Kidney epithelial cell (primary cell): ENCODE measurements around the gene NFATC1. TPM values are rescaled to one million over a fixed set of nuclear protein-coding genes. Genes with fewer than 3 reads are reported as not detected.

Source experiments
- DNase-seq: peaks from one replicate; pipeline ENCODE4 v3.0.0-alpha.2; 2010; ENCODE audit warnings: low read depth
- H3K27me3 ChIP-seq: 2 replicates; pipeline ENCODE4 v1.6.0; 2011; ENCODE audit warnings: low read length; ENCODE audit not compliant: control insufficient read depth, insufficient read depth
- H3K36me3 ChIP-seq: 2 replicates; pipeline ENCODE4 v1.5.1; 2011; ENCODE audit warnings: low read length; ENCODE audit not compliant: control insufficient read depth, insufficient read depth
- H3K4me3 ChIP-seq: 2 replicates; pipeline ENCODE4 v1.5.1; 2011; ENCODE audit warnings: low read depth, mild to moderate bottlenecking, control low read depth, low read length
- CTCF ChIP-seq: IDR thresholded peaks from 2 replicates; pipeline ENCODE4 v1.5.1; 2011; ENCODE audit warnings: mild to moderate bottlenecking, moderate library complexity, low read length, control low read depth, inconsistent platforms; ENCODE audit not compliant: insufficient read depth, poor library complexity, severe bottlenecking
- total RNA-seq: library from RNA; depleted of rRNA; stranded (reverse); fragments of >200 nt; gene quantifications from 2 replicates; pipeline ENCODE4 v1.2.3, GENCODE V29; 2015

The NFATC1 gene
- total RNA-seq, 1 donor from 2014 or later: 2.7 TPM

DNA sequence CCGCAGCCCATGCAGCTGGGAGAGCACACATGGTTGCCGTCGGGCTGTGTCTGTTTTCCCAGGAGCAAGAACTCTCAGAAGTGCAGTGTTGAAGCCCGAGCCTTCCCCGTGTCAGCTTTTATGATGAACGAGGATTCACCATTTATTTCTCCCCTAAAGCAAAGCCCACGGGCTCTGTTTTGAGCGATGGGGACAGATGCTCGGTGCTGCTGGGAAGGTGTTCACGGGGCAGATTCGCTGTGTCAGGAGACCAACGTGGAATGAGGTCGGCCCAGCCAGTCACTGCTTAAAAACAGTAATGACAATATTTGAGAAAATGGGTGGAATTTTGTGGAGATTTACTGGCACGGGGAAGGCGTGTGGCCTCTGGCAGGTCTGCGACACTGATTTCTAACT, 43.9 kb downstream of the NFATC1 start:
- DNase-seq: no peak
- TF ChIP-seq CTCF: no peak
- peaks cover 38% of the 10 kb centered on the region for H3K27me3 ChIP-seq
- H3K36me3 ChIP-seq: no peaks in the 10 kb centered on the region
- H3K4me3 ChIP-seq: no peak overlapping the region

DNA sequence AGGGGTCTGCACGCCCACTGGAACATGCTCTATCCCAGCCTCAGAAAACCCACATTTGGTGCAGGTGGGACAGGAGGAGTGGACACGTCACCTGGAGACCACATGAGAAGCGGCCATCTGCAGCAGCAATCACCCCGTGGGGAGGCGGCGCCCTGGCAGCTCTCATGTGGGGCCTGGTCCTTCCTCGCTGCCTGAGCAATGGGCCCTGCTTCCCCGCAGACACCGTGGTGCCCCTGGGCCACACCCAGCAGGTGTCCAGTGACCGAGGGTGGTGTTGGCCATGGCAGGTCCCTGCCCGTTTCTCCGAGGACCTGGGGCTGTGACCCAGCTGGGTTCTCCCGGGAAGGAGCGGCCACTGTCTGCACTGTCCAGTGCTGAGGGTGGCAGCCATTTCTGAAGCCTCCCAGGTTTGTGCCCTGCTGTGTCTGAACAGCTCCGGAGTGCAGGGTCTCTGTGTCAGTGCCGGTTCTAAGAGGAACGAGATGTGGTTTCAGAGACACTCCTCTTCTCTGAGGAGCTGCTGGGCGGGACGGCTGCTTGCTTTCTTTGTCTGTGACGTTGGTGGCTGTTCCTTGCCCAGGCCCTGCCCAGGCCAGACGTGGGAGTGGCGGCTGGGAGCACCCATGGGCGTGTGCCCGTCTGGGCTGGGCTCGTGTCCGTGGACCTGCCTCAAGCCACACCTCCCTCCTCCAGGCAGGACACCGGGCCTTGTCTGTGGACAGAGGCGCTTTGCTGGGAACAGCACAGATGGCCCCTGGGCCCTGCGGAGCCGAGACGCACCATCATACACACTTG, 44.8 kb downstream of the NFATC1 start:
- peaks cover 36% of the 10 kb centered on the region for H3K27me3 ChIP-seq
- no peak for DNase-seq
- H3K4me3 ChIP-seq: no peak overlapping the region
- no peak for TF ChIP-seq CTCF
- no peaks in the 10 kb centered on the region for H3K36me3 ChIP-seq

GRCh38 chr18:79441420-79441819, 45.7 kb downstream of the NFATC1 start:
- Histone ChIP-seq H3K36me3 (no peaks in the 10 kb centered on the region), H3K4me3 (no peak overlapping the region), H3K27me3 (peaks cover 35% of the 10 kb centered on the region)
- no peak for TF ChIP-seq CTCF
- no peak for DNase-seq

DNA sequence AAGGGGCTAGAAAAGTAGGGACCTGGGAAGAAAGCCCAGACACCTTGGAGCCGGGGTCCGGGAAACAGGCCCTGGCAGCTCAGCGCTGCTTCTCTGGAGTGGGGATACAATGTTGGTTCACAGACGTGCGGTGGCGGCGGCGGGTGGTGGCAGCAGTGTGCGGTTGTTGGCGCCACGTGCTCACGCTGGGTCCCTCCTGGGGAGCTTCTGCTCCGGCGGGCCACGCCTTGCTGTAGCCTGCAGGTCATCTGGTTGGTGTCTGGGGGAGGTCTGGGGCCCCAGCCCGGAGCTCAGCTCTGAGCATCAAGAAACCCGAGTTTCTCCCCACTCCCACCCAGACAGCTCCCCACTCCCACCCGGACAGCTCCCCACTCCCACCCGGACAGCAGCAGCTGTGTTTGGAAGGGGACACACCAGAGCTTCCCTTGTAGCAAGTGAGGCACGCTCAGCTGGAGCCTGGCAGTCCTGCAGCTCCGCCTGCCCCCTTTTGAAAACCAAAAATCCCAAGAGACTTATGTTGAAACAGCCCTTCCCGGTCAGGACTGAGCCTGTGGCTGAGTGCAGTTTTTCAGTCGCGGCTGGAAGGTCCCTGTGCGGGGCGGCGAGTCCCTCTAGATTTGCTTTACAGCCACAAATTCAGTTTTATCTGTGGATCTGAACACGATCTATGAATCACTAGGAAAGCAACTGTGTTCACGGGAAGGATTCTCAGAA, 46.9 kb downstream of the NFATC1 start:
- Histone ChIP-seq H3K36me3 (no peaks in the 10 kb centered on the region), H3K4me3 (no peak overlapping the region), H3K27me3 (peaks cover 27% of the 10 kb centered on the region)
- TF ChIP-seq CTCF: no peak
- no peak for DNase-seq

GRCh38 chr18:79445221-79445620, 49.5 kb downstream of the NFATC1 start:
- Histone ChIP-seq H3K36me3 (no peaks in the 10 kb centered on the region), H3K4me3 (no peak overlapping the region), H3K27me3 (peaks cover 13% of the 10 kb centered on the region)
- TF ChIP-seq CTCF: no peak
- no peak for DNase-seq
